Stimulated activated naive CD4-positive, alpha-beta T cell treated with Interleukin-2 at 50 U/mL for 16 hours (primary cell): ENCODE results near the gene FBXO10.
A peak's percentile ranks its signal among the peaks of the same experiment; 100 is the strongest.
"Not testable (repeated sequence)": the region's sequence is repeated elsewhere in the genome, so short reads cannot be mapped to it uniquely, and the experiment has no call there.

Experiments
- DNase-seq: peaks from one replicate; lab custom pipeline; 2025; lab: John Stamatoyannopoulos, UW

FBXO10 gene

GRCh38 chr9:37551468-37551867 lies 24.7 kb downstream of the FBXO10 start:
- no peak for DNase-seq

GRCh38 chr9:37550781-37551180 lies 25.4 kb downstream of the FBXO10 start:
- DNase-seq, result no peak

- no peak for DNase-seq
Observed at GRCh38 chr9:37549527-37549926, 26.7 kb downstream of the FBXO10 start.

GRCh38 chr9:37547328-37547878 lies 28.8 kb downstream of the FBXO10 start:
- DNase-seq, result no peak

- DNase-seq, result no peak
Observed at GRCh38 chr9:37543468-37543867, 32.7 kb downstream of the FBXO10 start.

GRCh38 chr9:37542895-37543294 lies 33.3 kb downstream of the FBXO10 start:
- DNase-seq, result no peak

- DNase-seq, result no peak
Observed at GRCh38 chr9:37542488-37542887, 33.7 kb downstream of the FBXO10 start.

GRCh38 chr9:37541465-37541864 lies 34.7 kb downstream of the FBXO10 start:
- DNase-seq, result no peak

- DNase-seq, result no peak
Observed at GRCh38 chr9:37540634-37541033, 35.5 kb downstream of the FBXO10 start.

- no peak for DNase-seq
Observed at GRCh38 chr9:37539634-37540033, 36.5 kb downstream of the FBXO10 start.

- DNase-seq, result no peak
Observed at GRCh38 chr9:37538099-37538498, 38.1 kb downstream of the FBXO10 start.

GRCh38 chr9:37534901-37535300 lies 41.3 kb downstream of the FBXO10 start:
- no peak for DNase-seq

- no peak for DNase-seq
Observed at GRCh38 chr9:37534412-37534811, 41.8 kb downstream of the FBXO10 start.

- peak; percentile 62 for DNase-seq
Observed at GRCh38 chr9:37531699-37532098, 44.5 kb downstream of the FBXO10 start.

- DNase-seq, result peak; percentile 86
Observed at GRCh38 chr9:37528652-37529471, 47.3 kb downstream of the FBXO10 start.

- no peak for DNase-seq
Observed at GRCh38 chr9:37523916-37524315, 52.3 kb downstream of the FBXO10 start.

GRCh38 chr9:37522971-37523370 lies 53.2 kb downstream of the FBXO10 start:
- no peak for DNase-seq

GRCh38 chr9:37521111-37521510 lies 55.1 kb downstream of the FBXO10 start:
- DNase-seq, result no peak

- DNase-seq, result no peak
Observed at GRCh38 chr9:37520641-37521040, 55.5 kb downstream of the FBXO10 start.

- no peak for DNase-seq
Observed at GRCh38 chr9:37517923-37518322, 58.3 kb downstream of the FBXO10 start.

GRCh38 chr9:37515620-37516258 lies 60.4 kb downstream of the FBXO10 start:
- no peak for DNase-seq

GRCh38 chr9:37514999-37515398 lies 61.2 kb downstream of the FBXO10 start:
- DNase-seq, result no peak

GRCh38 chr9:37514415-37514814 lies 61.8 kb downstream of the FBXO10 start:
- DNase-seq, result not testable (repeated sequence)
